H9 (cell line): ENCODE results near the gene SESTD1. TPM values are rescaled to one million over a fixed set of nuclear protein-coding genes. Genes with fewer than 3 reads are reported as not detected.

Experiments
- DNase-seq: peaks from one replicate; pipeline ENCODE4 v3.0.0-alpha.2; 2017
- H2AFZ ChIP-seq: one replicate; pipeline ENCODE4 v1.6.1; 2013; ENCODE audit warnings: mild to moderate bottlenecking, low read length, control low read depth, moderate library complexity
- H2AK5ac ChIP-seq: 2 replicates; pipeline ENCODE4 v1.6.1; 2013; ENCODE audit warnings: low read length, control low read depth, mixed read lengths; ENCODE audit not compliant: insufficient read length
- H2BK120ac ChIP-seq: one replicate; pipeline ENCODE4 v1.6.1; 2013; ENCODE audit warnings: low read depth, mild to moderate bottlenecking, low read length, control low read depth, inconsistent platforms; ENCODE audit not compliant: poor library complexity, severe bottlenecking
- H2BK12ac ChIP-seq: 2 replicates; pipeline ENCODE4 v1.6.1; 2013; ENCODE audit warnings: low read length, control low read depth, mixed read lengths, low read depth; ENCODE audit not compliant: insufficient read length
- H2BK15ac ChIP-seq: 2 replicates; pipeline ENCODE4 v1.6.1; 2013; ENCODE audit warnings: low read depth, low read length, control low read depth
- H2BK20ac ChIP-seq: one replicate; pipeline ENCODE4 v1.6.1; 2013; ENCODE audit warnings: low read depth, mild to moderate bottlenecking, low read length, control low read depth, inconsistent platforms; ENCODE audit not compliant: poor library complexity, severe bottlenecking
- H2BK5ac ChIP-seq: 2 replicates; pipeline ENCODE4 v1.6.1; 2013; ENCODE audit warnings: low read length, control low read depth, mixed read lengths; ENCODE audit not compliant: insufficient read length
- H3K14ac ChIP-seq: 2 replicates; pipeline ENCODE4 v1.6.1; 2013; ENCODE audit warnings: low read length, control low read depth; ENCODE audit not compliant: insufficient read depth
- H3K18ac ChIP-seq: 2 replicates; pipeline ENCODE4 v1.6.1; 2013; ENCODE audit warnings: low read depth, mild to moderate bottlenecking, mixed read lengths, low read length, control low read depth; ENCODE audit not compliant: insufficient read length
- H3K23ac ChIP-seq: 2 replicates; pipeline ENCODE4 v1.6.1; 2013; ENCODE audit warnings: low read length, control low read depth, mixed read lengths, low read depth; ENCODE audit not compliant: insufficient read length
- H3K23me2 ChIP-seq: 2 replicates; pipeline ENCODE4 v1.6.1; 2013; ENCODE audit warnings: low read depth, mild to moderate bottlenecking, mixed read lengths, low read length, control low read depth; ENCODE audit not compliant: insufficient read length, poor library complexity, severe bottlenecking
- H3K27ac ChIP-seq: 2 replicates; pipeline ENCODE4 v1.5.1; 2013; ENCODE audit warnings: low read length, control low read depth, mixed read lengths, low read depth; ENCODE audit not compliant: insufficient read length
- H3K27me3 ChIP-seq: 2 replicates; pipeline ENCODE4 v1.6.1; 2013; ENCODE audit warnings: low read length, control low read depth, inconsistent platforms; ENCODE audit not compliant: insufficient read depth
- H3K4ac ChIP-seq: 2 replicates; pipeline ENCODE4 v1.6.1; 2013; ENCODE audit warnings: low read depth, mild to moderate bottlenecking, control low read depth, inconsistent platforms, low read length, moderate library complexity
- H3K4me1 ChIP-seq: 2 replicates; pipeline ENCODE4 v1.6.1; 2013; ENCODE audit warnings: low read length, control low read depth, inconsistent platforms; ENCODE audit not compliant: insufficient read depth
- H3K4me2 ChIP-seq: 2 replicates; pipeline ENCODE4 v1.6.1; 2013; ENCODE audit warnings: low read length, control low read depth, mixed read lengths; ENCODE audit not compliant: insufficient read length, insufficient read depth
- H3K56ac ChIP-seq: 2 replicates; pipeline ENCODE4 v1.6.1; 2013; ENCODE audit warnings: low read depth, mild to moderate bottlenecking, mixed read lengths, low read length, control low read depth; ENCODE audit not compliant: insufficient read length
- H3K79me1 ChIP-seq: 2 replicates; pipeline ENCODE4 v1.6.1; 2013; ENCODE audit warnings: low read depth, mild to moderate bottlenecking, moderate library complexity, low read length, control low read depth, inconsistent platforms; ENCODE audit not compliant: insufficient read depth, poor library complexity, severe bottlenecking
- H3K79me2 ChIP-seq: 2 replicates; pipeline ENCODE4 v1.6.1; 2013; ENCODE audit warnings: low read length, control low read depth, inconsistent platforms; ENCODE audit not compliant: insufficient read depth
- H3K9ac ChIP-seq: 2 replicates; pipeline ENCODE4 v1.6.1; 2013; ENCODE audit warnings: low read length, control low read depth, mixed read lengths; ENCODE audit not compliant: insufficient read length; ENCODE audit errors: extremely low read depth
- H3K9me3 ChIP-seq: one replicate; pipeline ENCODE4 v1.6.1; 2013; ENCODE audit warnings: low read depth, low read length, inconsistent platforms; ENCODE audit not compliant: control insufficient read depth
- H3T11ph ChIP-seq: one replicate; pipeline ENCODE4 v1.6.1; 2013; ENCODE audit warnings: mild to moderate bottlenecking, low read length, control low read depth, inconsistent platforms
- H4K20me1 ChIP-seq: one replicate; pipeline ENCODE4 v1.6.1; 2013; ENCODE audit not compliant: control insufficient read depth, insufficient read length, insufficient read depth
- H4K5ac ChIP-seq: 2 replicates; pipeline ENCODE4 v1.6.1; 2013; ENCODE audit warnings: low read depth, mild to moderate bottlenecking, mixed read lengths, low read length, control low read depth; ENCODE audit not compliant: insufficient read length
- H4K8ac ChIP-seq: replicated peaks from 2 replicates; pipeline ENCODE4 v1.6.1; 2013; ENCODE audit warnings: low read length, control low read depth, mixed read lengths, low read depth; ENCODE audit not compliant: insufficient read length
- H4K91ac ChIP-seq: 2 replicates; pipeline ENCODE4 v1.6.1; 2013; ENCODE audit warnings: low read depth, mild to moderate bottlenecking, moderate library complexity, mixed read lengths, low read length, control low read depth; ENCODE audit not compliant: insufficient read length
- H3K27ac Mint-ChIP-seq, 3 experiments: 2 replicates in 2 of 3; 3 replicates in 1 of 3; pipeline ENCODE4 v1.8.0; 2020 to 2021; ENCODE audit warnings: mixed read lengths in 3 of 3, mild to moderate bottlenecking in 1 of 3, moderate library complexity in 1 of 3
- H3K27me3 Mint-ChIP-seq: 2 replicates; pipeline ENCODE4 v1.8.0; 2021; ENCODE audit warnings: low read depth, mild to moderate bottlenecking, moderate library complexity, mixed read lengths
- H3K36me3 Mint-ChIP-seq, 3 experiments: 2 replicates in 2 of 3; 3 replicates in 1 of 3; pipeline ENCODE4 v1.8.0; 2020 to 2021; ENCODE audit warnings: low read depth in 3 of 3, mixed read lengths in 3 of 3; ENCODE audit not compliant: insufficient read depth in 1 of 3
- H3K4me1 Mint-ChIP-seq, 2 experiments: 2 replicates each; pipeline ENCODE4 v1.8.0; 2020; ENCODE audit warnings: mixed read lengths in 2 of 2
- H3K4me3 Mint-ChIP-seq, 2 experiments: 2 replicates in 1 of 2; 3 replicates in 1 of 2; pipeline ENCODE4 v1.8.0; 2020 to 2021; ENCODE audit warnings: mild to moderate bottlenecking in 2 of 2, mixed read lengths in 2 of 2, moderate library complexity in 1 of 2
- H3K9me3 Mint-ChIP-seq, 2 experiments: 2 replicates in 1 of 2; 3 replicates in 1 of 2; pipeline ENCODE4 v1.8.0; 2020; ENCODE audit warnings: mild to moderate bottlenecking in 2 of 2, mixed read lengths in 2 of 2, moderate library complexity in 1 of 2
- CTCF ChIP-seq: fragments of 200-600 bp; sonication (generic); conservative IDR thresholded peaks from 3 replicates; pipeline ENCODE4 v1.8.0; 2021; ENCODE audit warnings: antibody characterized with exemption, mild to moderate bottlenecking
- WGBS: extraction: QIAGEN DNeasy Blood & Tissue Kit; methylation state at CpG from one replicate; pipeline ENCODE4 v1.1.7; 2013; ENCODE audit warnings: missing lambda C conversion rate, low lambda C conversion rate, mixed read lengths; ENCODE audit not compliant: insufficient read length; ENCODE audit errors: extremely low coverage; 5-methylcytosine and 5-hydroxymethylcytosine counted together
- total RNA-seq: library from RNA; stranded (reverse); gene quantifications from 2 replicates; pipeline ENCODE4 v1.2.1, GENCODE V29; 2021

SESTD1 gene
- total RNA-seq, 1 experiment from 2014 or later: 44.4 TPM

- H3K27ac ChIP-seq: no peak overlapping the region
Measured at GRCh38 chr2:179302764-179303571, 38.3 kb upstream of the SESTD1 start.

More at GRCh38 chr2:179302764-179303571, 38.3 kb upstream of the SESTD1 start:
- H3K4me1 ChIP-seq: no peaks in the 10 kb centered on the region
- H3K79me2 ChIP-seq: no peaks in the 10 kb centered on the region
- no peak overlapping the region for H2BK120ac ChIP-seq
- H3K18ac ChIP-seq: no peak overlapping the region
- H3K4ac ChIP-seq: no peak overlapping the region
- no peak overlapping the region for H4K91ac ChIP-seq
- no peak overlapping the region for H3K14ac ChIP-seq
- no peaks in the 10 kb centered on the region for H3K79me1 ChIP-seq
- no peaks in the 10 kb centered on the region for H3K23me2 ChIP-seq
- H4K5ac ChIP-seq: no peak overlapping the region
- no CpG with 5 or more reads among the region's 6 CpGs for WGBS
- H2BK15ac ChIP-seq: no peak overlapping the region
- no peak overlapping the region for H2BK20ac ChIP-seq
- H4K20me1 ChIP-seq: no peaks in the 10 kb centered on the region
- TF ChIP-seq CTCF: no peak
- no peak overlapping the region for H3K4me2 ChIP-seq
- no peak overlapping the region for H4K8ac ChIP-seq
- H3K23ac ChIP-seq: no peak overlapping the region
- peaks cover 2 to 4% (median 3%) of the 10 kb centered on the region in 3 experiments; a peak in 4 of 7 replicates for H3K36me3 Mint-ChIP-seq
- H2BK5ac ChIP-seq: no peak overlapping the region
- no peaks in the 10 kb centered on the region for H3K27me3 ChIP-seq
- H3K4me3 Mint-ChIP-seq: no peak overlapping the region
- no peak overlapping the region for H3T11ph ChIP-seq
- H3K27ac Mint-ChIP-seq: no peak overlapping the region
- H2AFZ ChIP-seq: no peak overlapping the region
- H3K9me3 Mint-ChIP-seq: peaks cover 0 to 6% of the 10 kb centered on the region in 2 experiments; a peak in 3 of 5 replicates
- H3K9ac ChIP-seq: no peak overlapping the region
- H3K9me3 ChIP-seq: no peaks in the 10 kb centered on the region
- no peak overlapping the region for H2BK12ac ChIP-seq
- H3K56ac ChIP-seq: no peak overlapping the region
- H3K27me3 Mint-ChIP-seq: no peaks in the 10 kb centered on the region
- no peaks in the 10 kb centered on the region; a peak in 1 of 4 replicates for H3K4me1 Mint-ChIP-seq
- no peak overlapping the region for H2AK5ac ChIP-seq
- DNase-seq: no peak
